Erythroblast (primary cell): Measurements from ENCODE around the gene ADGRG3.

Experiments
- GATA1 ChIP-seq: IDR thresholded peaks from 2 replicates; pipeline ENCODE4 v1.6.1; 2011; ENCODE audit warnings: low read depth, mild to moderate bottlenecking, control low read depth, low read length, moderate library complexity
- POLR2A ChIP-seq: IDR thresholded peaks from 2 replicates; pipeline ENCODE4 v1.6.1; 2011; ENCODE audit warnings: mild to moderate bottlenecking, low read length

- TF ChIP-seq POLR2A (peak; percentile 79), GATA1 (no peak)
Observed at GRCh38 chr16:57628008-57628781, 39.9 kb upstream of the ADGRG3 start, which contains the start of gene ADGRG1.
